ENCODE results near the gene HRC.
"Not testable (repeated sequence)": the region's sequence is repeated elsewhere in the genome, so short reads cannot be mapped to it uniquely, and the experiment has no call there.

The HRC gene, protein sequence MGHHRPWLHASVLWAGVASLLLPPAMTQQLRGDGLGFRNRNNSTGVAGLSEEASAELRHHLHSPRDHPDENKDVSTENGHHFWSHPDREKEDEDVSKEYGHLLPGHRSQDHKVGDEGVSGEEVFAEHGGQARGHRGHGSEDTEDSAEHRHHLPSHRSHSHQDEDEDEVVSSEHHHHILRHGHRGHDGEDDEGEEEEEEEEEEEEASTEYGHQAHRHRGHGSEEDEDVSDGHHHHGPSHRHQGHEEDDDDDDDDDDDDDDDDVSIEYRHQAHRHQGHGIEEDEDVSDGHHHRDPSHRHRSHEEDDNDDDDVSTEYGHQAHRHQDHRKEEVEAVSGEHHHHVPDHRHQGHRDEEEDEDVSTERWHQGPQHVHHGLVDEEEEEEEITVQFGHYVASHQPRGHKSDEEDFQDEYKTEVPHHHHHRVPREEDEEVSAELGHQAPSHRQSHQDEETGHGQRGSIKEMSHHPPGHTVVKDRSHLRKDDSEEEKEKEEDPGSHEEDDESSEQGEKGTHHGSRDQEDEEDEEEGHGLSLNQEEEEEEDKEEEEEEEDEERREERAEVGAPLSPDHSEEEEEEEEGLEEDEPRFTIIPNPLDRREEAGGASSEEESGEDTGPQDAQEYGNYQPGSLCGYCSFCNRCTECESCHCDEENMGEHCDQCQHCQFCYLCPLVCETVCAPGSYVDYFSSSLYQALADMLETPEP

DNA sequence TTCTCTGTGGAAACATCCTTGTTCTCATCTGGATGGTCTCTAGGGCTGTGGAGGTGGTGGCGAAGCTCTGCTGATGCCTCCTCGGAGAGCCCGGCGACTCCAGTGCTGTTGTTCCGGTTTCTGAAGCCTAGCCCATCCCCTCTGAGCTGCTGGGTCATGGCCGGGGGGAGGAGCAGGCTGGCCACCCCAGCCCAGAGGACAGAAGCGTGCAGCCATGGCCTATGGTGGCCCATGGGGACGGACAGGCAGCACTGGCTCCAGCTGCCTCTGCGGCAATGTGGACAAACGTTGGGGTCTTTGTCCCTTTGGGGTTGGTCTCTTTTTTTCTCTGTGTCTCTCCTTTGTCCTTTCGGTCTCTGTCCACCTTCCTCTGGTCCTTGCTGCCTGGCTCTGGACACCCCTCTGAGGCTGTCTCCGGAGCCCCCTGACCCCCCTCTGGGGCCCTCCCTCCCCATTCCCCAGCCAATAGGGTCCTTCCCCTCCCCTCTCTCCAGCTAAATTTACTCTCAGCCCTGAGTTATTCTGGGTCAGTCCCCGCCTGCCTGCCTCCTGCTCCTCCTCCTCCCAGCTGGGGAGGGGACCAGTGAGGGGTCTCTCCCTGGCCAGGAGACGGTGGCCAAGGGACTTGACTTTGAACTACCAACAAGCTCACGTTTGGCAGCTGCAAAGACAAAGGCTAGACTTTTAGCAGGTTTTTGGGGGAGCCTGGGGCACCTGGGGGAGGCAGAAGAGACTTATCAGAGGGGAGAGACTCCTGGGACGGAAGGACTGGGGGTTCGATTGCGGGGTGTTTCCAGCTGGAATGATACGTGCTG lies at the start of gene HRC:
HRC (minus strand) TSS at position 392 of the 815 bp plus-strand sequence; CDS start at position 233, 159 bp downstream.
- DNase-seq (ENCODE audit: low read depth), result no peak

DNA sequence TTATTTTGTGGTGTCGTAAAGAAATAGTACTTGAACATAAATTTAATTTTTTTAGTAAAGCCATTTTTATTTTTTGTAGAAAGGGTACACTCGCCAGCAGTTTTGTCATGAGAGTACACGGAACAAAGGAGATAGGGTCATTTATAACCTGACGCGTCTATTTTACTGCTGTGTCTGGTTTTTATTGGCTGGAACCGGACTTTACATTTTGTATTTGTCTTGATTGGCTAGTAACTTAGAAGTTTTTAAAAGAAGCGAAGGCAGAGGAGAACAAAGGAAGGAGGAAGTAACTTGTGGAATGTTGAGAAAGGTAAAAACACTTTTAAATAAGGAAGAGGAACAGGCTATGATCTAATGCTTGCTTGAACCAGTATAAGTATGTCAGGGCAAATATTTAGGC lies 45.8 kb upstream of the HRC start:
- no peak for DNase-seq (ENCODE audit: low read depth)

DNA sequence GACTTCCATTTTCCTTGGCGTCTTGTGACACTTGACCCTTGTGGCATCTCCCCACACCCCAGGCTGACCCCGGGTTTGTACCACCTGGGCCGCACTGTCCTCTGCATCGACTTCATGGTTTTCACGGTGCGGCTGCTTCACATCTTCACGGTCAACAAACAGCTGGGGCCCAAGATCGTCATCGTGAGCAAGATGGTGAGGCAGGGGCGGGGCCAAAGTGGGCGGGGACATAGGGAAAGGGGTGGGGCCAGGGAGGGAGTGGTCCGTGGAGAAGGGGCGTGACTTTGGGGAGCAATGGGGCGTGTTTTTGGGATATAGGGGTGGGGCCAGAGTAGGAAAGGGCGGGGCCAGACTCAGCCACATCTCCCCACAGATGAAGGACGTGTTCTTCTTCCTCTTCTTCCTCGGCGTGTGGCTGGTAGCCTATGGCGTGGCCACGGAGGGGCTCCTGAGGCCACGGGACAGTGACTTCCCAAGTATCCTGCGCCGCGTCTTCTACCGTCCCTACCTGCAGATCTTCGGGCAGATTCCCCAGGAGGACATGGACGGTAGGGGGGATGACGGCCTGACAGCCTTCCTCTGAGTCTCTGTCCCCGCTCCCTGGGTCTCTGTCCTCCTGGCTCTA lies 45.2 kb upstream of the HRC start:
- DNase-seq (ENCODE audit: low read depth), result no peak

DNA sequence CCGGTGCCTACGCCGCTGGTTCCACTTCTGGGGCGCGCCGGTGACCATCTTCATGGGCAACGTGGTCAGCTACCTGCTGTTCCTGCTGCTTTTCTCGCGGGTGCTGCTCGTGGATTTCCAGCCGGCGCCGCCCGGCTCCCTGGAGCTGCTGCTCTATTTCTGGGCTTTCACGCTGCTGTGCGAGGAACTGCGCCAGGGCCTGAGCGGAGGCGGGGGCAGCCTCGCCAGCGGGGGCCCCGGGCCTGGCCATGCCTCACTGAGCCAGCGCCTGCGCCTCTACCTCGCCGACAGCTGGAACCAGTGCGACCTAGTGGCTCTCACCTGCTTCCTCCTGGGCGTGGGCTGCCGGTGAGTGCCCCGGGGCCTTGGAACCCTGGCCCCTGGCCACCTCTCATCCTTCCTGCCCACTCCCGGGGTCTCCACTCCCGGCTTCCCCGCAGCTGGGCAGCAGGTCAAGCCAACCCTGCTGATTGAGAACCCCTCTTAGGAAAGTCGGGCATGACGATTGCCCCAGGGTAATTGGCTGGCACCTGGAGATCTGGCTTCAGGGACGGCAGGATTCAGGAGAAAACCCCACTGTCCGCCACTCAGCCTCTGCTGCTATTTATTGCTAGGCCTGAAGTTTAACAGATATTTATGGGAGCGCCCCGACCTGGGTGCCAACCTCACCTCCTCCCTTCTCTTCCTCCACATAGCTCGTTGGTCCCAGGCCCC lies 41.5 kb upstream of the HRC start:
- no peak for DNase-seq (ENCODE audit: low read depth)

DNA sequence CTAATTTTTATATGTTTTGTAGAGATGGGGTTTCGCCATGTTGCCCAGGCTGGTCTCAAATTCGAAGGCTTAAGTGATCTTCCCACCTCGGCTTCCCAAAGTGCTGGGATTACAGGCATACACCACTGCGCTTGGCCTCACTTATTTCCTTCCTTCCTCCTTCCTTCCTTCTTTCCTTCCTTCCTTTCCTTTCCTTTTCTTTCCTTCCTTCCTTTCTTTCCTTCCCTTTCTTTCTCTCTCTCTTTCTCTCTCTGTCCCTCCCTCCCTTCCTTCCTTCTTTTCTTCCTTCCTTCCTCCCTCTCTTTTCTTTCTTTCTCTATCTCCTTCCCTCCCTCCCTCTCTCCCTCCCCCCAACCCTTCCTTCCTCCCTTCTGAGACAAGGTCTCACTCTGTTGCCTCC lies 39.2 kb upstream of the HRC start:
- no peak for DNase-seq (ENCODE audit: low read depth)

DNA sequence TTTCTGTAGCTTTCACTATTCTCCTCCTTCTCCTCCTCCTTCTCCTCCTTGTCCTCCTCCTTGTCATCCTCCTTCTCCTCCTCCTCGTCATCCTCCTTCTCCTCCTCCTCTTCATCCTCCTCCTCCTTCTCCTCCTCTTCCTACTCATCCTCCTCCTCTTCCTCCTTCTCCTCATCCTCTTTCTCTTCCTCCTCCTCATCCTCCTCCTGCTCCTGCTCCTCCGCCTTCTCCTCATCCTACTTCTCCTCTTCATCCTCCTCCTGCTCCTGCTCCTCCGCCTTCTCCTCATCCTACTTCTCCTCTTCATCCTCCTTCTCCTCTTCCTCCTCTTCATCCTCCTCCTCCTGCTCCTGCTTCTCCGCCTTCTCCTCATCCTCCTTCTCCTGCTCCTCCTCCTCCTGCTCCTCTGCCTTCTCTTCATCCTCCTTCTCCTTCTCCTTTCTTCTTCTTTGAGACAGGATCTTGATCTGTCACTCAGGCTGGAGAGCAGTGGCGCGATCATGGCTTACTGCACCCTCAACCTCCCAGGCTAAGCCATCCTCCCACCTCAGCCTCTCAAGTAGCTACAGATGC lies 38.7 kb upstream of the HRC start:
- no peak for DNase-seq (ENCODE audit: low read depth)

DNA sequence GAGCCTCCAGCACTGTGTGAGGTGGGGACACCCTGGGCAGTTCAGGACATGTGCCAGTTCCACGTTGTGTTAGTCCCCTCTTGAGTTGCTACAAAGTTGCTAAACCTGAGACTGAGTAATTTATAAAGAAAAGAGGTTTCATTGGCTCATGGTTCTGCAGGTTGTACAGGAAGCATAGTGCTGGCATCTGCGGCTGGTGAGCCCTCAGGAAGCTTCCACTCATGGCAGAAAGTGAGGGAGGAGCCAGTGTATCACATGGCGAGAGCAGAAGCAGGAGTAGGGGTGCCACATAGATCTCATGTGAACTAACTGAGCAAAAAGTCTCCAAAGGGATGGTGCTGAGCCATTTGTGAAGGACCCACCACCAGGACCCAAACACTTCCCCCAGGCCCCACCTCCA lies 35.6 kb upstream of the HRC start:
- DNase-seq (ENCODE audit: low read depth), result no peak

DNA sequence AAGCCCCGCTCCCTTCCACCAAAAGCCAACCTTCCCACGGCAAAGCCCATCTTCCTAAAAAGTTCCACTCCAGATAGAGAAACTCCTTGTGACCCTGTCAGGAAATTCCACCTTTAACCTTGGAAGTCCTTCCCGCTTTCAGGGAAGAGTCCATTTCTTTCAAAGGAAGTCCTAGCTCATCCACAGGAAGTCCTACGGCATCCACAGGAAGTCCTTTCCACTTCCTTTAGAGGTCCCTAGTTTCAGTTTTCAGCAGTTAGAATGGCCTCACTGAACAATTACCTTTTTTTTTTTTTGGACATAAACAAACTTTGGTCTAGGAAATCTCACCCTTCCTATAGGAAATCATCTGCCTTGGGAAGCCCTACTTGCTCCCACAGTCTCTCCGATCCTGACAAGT lies 34.1 kb upstream of the HRC start:
- DNase-seq (ENCODE audit: low read depth), result no peak

DNA sequence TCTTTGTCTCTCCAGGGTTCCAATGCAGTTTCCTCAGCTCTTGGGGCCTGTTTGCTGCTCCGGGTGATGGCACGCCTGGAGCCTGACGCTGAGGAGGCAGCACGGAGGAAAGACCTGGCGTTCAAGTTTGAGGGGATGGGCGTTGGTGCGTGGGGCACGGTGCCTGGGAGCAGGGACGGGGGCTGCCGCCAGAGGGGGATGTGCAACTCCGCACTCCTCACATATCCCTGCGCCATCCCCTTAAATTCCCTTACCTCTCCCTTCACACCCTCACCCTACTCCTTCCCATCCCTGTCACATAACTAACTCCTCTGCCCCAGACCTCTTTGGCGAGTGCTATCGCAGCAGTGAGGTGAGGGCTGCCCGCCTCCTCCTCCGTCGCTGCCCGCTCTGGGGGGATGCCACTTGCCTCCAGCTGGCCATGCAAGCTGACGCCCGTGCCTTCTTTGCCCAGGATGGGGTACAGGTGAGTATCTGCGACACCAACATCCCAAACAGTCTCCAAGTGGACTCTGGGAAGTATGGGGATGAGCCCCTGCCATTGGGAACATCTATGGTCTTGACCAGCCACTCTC lies 33.5 kb upstream of the HRC start:
- no peak for DNase-seq (ENCODE audit: low read depth)

DNA sequence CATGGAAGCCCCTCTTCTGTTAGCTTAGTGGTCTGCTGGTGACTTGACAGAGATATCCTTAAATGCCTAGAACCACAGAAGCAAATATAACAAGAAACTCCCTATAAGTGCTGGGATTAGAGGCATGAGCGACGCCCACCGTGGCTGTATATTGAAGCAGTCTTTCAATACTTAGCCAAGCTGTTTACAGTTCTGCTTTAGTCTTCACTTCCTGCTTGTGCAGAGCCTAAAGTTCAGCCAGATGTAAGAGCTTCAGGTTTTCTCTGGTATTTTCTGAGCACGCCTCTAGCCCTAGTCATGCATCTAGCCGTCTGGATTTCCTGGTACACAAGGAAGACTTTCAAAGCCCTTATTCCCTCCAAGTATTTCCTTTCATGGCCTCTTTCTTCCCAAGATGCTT lies 30.9 kb upstream of the HRC start:
- no peak for DNase-seq (ENCODE audit: low read depth)

DNA sequence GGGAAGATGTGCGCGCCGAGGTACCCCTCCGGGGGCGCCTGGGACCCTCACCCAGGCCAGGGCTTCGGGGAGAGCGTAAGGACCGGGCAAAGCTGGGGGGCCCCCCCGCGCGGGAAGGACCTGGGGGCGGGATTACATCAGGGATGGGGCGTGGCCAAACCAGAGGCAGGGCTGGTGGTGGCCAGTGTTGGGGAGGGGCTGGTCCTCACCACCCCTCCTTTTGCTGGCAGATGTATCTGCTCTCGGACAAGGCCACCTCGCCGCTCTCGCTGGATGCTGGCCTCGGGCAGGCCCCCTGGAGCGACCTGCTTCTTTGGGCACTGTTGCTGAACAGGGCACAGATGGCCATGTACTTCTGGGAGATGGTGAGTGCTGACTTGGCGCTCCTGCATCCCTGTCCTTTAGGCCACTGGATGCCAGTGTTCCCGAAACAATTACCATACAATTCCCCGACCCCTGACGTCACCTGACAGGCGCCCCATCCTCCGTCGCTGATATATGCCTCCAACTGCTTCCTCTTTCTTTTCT lies 27.7 kb upstream of the HRC start:
- no peak for DNase-seq (ENCODE audit: low read depth)

DNA sequence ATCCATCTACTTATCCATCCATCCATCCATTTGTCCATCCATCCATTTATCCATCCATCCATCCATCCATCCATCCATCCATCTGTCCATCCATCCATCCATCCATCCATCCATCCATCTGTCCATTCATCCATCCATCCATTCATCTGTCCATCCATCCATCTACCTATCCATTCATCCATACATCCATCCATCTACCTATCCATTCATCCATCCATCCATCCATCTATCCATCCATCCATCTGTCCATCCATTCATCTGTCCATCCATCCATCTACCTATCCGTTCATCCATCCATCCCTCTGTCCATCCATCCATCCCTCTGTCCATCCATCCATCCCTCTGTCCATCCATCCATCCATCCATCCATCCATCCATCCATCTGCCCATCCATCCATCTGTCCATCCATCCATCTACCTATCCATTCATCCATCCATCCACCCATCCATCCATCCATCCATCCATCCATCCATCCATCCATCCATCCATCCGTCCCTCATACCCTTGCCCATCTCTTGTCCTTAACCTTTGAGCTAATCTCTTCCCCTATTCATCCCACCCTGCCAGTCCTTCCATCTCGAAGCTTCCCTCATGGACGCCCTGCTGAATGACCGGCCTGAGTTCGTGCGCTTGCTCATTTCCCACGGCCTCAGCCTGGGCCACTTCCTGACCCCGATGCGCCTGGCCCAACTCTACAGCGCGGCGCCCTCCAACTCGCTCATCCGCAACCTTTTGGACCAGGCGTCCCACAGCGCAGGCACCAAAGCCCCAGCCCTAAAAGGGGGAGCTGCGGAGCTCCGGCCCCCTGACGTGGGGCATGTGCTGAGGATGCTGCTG lies 27.0 kb upstream of the HRC start:
- DNase-seq (ENCODE audit: low read depth), result not testable (repeated sequence)

DNA sequence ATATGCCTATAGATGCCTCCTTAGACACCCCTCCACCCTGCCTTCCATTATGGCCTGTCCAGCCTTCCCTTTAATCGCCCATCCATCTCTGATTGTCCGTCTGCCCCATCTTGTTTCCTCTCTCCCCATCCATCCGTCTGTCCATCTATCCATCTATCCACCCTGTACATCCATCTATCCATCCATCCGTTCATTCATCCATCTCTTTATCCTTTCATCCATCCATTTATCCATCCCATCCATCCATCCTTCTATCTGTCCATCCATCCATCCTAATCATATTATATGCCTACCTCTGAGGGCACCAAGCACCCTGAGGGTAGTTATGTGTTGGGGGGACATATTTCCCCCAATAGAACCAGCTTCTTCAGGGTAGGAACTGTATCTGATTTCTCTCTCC lies 25.5 kb upstream of the HRC start:
- DNase-seq (ENCODE audit: low read depth), result no peak

DNA sequence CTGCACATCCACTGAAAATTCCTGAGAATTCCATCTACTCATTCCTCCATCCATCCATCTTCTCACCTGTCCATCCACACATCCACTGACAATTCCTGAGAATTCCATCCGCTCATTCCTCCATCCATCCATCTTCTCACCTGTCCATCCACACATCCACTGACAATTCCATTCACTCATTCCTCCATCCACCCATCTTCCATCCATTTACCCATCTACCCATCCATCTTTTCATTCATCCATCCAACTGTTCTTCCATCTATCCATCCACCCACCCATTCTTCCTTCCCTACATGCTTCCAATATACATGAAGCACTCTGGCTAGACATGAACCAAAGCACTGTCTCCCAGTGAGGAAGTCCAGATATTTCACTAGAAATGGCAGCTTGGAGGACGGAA lies 18.0 kb upstream of the HRC start:
- DNase-seq (ENCODE audit: low read depth), result no peak

DNA sequence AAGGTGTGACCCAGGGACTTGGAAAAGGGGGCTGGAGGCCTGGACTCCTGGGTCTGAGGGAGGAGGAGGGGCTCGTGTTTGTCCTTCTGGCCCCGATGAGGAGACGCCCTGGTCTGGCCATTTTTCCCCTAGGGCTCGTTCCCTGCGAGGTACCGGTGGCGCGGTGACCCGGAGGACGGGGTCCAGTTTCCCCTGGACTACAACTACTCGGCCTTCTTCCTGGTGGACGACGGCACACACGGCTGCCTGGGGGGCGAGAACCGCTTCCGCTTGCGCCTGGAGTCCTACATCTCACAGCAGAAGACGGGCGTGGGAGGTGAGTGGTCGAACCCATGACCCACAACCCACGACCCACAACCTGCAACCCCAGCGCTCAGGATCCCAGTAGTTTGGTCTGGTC lies 13.2 kb upstream of the HRC start:
- no peak for DNase-seq (ENCODE audit: low read depth)

DNA sequence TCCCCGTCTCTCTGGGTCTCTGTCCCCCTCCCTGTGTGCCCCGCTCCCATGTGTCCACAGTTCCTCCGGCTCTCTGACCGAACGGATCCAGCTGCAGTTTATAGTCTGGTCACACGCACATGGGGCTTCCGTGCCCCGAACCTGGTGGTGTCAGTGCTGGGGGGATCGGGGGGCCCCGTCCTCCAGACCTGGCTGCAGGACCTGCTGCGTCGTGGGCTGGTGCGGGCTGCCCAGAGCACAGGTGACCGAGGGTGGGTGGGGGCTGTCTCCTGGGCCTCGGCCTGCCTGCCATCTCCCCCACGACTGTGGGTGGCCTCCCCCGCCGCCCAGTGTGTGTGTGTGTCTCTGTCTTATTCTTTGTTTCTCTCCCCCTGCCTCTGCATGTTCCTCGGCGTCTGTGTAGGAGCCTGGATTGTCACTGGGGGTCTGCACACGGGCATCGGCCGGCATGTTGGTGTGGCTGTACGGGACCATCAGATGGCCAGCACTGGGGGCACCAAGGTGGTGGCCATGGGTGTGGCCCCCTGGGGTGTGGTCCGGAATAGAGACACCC lies 12.7 kb upstream of the HRC start:
- DNase-seq (ENCODE audit: low read depth), result no peak

DNA sequence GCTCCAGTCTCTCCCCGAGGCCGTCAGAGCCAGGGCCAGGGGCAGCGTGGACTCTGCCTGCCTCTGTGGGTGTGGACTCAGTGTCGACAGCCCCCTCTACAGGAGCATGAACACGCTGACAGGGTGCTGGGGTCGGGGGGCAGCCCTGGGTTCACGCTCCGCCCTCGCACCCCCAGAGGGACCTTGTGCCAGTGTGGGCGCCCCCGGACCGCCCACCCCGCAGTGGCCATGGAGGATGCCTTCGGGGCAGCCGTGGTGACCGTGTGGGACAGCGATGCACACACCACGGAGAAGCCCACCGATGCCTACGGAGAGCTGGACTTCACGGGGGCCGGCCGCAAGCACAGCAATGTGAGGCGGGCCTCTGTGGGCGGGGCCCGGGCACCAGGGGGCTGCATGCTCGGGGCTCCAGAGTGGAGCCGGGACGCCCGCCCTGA lies 10.7 kb upstream of the HRC start:
- no peak for DNase-seq (ENCODE audit: low read depth)

DNA sequence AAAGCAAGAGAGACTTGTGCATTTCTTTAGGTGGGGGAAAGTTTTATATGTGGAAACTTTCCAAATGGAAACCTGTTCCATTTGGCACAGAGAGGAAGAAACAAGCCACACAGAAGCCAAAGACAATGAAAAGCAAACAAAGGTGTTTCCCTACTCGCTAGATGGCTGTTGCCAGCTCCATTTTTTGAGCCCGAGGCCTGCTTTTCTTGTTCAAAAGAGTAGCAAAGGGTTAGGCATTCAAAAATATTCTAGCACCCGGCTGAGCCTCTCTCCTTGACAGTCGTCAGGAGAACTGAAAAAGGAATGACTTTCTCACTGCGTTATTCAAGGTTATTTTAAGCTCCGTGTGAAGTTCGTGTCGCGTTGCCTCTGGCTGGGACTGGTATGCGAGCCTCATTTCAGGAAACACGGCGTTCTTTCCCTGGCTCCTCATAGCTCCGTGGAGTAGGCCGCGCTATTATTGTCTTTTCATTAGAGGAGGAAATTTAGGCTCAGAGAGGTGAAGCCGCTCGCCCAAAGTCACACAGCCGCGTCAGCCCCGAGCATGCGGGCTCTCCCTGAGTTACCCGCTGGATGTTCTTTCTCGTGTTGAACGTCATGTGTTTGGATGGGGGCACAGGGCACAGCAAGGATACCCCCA lies 10.0 kb upstream of the HRC start:
- DNase-seq (ENCODE audit: low read depth), result no peak

DNA sequence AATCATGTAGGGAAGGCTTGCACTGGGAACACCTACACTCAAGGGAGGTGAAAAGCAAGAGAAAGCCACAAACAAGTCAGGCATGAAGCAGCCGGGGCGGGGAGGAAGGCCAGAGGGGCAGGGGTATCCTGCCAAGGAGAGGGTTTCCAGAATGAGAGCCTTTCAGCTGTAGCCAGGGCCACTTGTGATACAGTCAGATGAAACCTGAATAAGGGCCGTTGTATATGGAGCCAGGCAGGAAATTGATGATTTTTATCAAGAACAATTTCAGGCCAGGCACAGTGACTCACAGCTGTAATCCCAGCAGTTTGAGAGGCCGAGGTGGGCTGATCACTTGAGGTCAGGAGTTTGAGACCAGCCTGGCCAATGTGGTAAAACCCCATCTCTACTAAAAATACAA lies 6.8 kb upstream of the HRC start:
- DNase-seq (ENCODE audit: low read depth), result no peak
